HG03159 (cell line): Measurements from ENCODE around the gene KRTAP4-8.
"Not testable (repeated sequence)": the region's sequence is repeated elsewhere in the genome, so short reads cannot be mapped to it uniquely, and the experiment has no call there.

Source experiments
- ATAC-seq: cut with Tn5 transposase; IDR thresholded peaks from one replicate; pipeline ENCODE4 v1.9.1; 2021; ENCODE audit warnings: mild to moderate bottlenecking, moderate library complexity; ENCODE audit not compliant: unreplicated experiment

Gene KRTAP4-8

DNA sequence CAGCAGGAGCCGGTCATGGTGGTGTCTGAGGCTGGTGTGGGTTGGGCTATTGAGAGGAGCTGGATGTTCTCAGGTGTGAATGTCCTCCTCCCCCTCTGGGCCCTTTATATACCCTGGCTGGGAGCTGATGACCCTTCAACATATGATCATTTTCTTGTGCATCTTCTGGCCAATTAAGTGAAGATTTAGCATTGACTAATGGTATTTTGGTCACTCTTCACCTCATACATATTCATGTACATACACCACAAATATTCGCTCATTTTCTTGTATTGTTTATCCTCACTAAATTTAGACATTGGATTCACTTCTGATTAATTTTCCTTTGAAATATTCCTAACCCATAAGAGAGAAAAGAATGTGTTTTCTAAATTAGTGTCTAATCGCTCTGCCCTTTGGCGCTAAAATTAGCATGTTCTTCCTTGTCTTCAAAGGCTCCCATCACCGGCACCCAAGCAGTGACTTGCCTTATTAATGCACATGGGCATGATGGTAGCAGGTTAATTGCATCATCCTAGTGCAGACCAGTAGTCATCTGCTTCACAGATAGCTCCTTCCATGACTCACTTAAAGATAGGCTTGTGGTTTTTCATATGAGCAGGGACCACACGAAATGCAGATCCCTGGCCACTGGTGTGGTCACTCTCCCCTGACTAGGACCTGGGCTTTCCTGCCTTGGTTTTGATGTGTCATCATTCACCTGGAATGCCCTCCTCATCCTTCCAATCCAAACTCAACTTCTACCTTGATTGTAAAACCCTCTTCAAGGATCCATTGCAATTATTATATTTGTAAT lies 31.9 kb downstream of the KRTAP4-8 start, which contains the start of gene KRTAP2-4:
KRTAP2-4 (minus strand) TSS at position 51 of the 796 bp plus-strand sequence; CDS start at position 17, 34 bp downstream.
- ATAC-seq: no peak

- ATAC-seq: not testable (repeated sequence)
Observed at GRCh38 chr17:41065016-41065689, 32.8 kb downstream of the KRTAP4-8 start.

DNA sequence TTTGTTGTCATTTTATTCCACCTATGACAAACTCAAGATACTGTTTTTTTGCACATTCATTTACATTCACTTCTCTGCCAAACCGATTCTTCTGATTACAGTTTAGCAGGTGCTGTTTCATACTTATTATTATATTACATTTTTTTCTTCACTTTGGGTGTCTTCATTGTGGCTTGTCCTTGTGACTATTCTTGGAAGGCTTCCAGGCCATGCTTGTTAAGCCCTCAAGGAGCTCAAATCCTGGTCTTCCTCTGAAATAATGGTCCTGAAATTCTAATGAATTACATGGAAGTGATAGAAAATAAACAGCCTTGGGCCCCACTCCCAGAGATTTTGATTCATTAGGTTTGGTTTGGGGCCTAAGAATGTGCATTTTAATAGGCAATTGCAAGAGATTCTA lies 33.6 kb downstream of the KRTAP4-8 start:
- no peak for ATAC-seq

DNA sequence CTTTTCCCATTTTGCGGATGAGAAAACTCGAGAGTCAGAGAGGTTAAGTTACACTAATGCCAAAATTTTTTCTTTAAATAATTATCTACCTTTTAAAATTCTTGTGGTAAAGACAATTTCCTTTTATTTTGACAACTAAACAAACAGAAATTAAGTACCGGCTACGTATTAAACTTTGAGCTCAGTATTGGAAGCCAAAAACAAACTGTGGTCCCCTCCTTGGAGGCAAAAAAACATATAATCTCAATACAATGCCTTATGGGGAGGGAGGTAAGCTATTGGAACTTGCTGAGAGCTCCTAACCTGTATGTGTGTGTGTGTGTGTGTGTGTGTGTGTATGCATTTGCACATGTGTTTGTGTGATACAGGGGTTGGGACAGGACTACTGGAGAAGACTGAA lies 34.5 kb downstream of the KRTAP4-8 start:
- ATAC-seq: no peak

GRCh38 chr17:41061964-41062363 lies 36.0 kb downstream of the KRTAP4-8 start:
- no peak for ATAC-seq

DNA sequence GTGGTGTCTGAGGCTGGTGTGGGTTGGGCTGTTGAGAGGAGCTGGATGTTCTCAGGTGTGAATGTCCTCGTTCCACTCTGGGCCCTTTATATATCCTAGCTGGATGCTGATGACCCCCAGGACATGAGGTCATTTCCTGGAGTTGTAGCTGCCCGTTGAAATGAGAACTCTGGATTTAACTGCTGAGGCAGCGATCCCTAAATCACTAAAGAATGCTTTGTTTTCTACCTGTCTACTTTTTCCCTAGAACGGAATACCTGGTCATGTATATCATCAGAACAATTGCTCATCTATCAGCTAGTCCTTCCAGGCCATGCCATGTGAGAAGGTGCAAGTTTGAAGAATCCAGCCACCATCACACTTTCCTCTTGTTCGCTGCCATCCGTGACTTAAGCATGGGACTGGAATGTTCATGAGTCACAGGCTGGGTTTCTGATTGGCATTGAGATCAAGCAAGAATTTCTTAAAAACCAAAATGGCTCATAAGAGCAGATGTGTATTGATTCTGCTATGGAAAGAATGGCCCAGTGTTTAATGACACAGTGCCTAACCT lies 37.8 kb downstream of the KRTAP4-8 start, which contains the start of gene KRTAP2-3:
KRTAP2-3 (minus strand) TSS at position 63 of the 553 bp plus-strand sequence. CDS start 64 bp downstream, outside the sequence.
- ATAC-seq: no peak

DNA sequence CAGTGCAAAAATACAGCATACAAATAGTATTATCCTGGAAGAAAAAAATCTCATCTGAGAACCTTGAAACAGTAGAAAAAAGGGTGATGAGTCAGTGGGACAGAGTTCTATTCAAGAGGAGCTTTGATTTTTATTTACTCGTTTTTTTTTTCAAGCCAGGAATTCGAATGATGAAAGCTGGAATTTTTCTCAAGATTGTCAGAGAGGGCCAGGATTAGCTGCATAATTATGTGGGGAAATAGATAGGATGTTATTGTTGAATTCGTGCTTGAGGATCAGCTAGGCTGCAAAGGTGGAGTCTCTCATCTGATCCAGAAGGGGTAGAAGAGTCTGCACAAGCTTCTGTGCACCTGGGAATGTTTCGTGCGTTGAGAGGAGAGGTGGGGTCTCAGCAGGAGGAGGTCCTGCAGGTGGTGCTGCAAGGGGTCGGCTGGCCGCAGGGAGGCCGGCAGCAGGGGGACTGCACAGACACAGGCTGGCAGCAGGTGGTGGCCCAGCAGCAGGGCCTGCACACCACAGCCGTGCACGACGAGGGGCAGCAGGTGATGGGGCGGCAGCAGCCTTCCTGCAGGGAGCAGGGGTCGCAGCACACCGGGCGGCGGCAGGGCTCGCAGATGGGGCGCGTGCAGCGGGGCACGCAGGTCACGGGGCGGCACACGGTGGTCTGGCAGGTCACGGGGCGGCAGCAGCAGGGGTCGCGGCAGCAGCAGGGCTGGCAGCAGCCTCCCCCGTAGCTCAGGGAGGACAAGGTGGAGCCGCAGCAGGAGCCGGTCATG lies 38.5 kb downstream of the KRTAP4-8 start:
- not testable (repeated sequence) for ATAC-seq

DNA sequence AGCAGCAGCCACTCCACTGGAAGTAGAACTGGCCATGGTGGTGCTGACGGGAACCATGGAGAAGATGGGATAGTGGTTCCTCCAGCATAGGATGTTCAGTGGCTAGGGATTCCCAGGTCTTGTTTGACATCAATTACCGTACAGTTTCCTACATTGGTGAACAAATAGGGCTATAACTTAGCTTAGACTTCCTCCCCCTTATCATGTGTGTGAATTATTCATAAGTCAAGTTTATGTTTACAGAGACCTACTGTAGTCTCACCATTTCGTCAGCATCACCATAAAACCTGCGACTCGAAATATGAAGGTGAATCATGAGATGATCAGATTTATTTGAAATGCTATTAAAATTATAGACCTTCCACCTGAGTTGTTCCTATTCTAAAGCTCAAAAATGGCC lies 39.2 kb downstream of the KRTAP4-8 start:
- no peak for ATAC-seq

DNA sequence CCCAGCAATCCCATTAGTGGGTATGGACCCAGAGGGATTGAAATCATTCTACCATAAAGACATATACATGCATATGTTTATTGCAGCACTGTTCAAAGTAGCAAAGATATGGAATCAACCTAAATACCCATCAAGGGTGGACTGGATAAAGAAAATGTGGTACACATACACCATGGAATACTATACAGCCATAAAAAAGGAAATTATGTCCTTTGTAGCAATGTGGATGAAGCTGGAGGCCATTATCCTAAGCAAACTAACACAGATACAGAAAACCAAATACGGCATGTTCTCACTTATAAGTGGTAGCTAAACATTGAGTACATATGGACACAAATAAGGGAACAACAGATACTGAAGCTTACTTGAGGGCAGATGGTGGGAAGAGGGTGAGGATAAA lies 40.4 kb downstream of the KRTAP4-8 start:
- ATAC-seq: no peak

DNA sequence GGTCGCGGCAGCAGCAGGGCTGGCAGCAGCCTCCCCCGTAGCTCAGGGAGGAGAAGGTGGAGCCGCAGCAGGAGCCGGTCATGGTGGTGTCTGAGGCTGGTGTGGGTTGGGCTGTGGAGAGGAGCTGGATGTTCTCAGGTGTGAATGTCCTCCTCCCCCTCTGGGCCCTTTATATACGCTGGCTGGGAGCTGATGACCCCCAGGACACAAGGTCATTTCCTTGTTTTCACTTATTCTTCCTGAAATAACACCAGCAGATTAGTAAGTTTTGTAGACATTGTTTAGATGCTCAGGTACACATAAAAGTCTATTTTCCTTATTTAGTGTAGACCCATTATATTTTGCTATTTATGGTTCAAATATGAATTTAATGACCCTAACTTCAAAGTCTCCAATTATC lies 42.8 kb downstream of the KRTAP4-8 start, which contains the start of gene KRTAP2-2:
KRTAP2-2 (minus strand) TSS at position 101 of the 400 bp plus-strand sequence; CDS start at position 82, 19 bp downstream.
- ATAC-seq: not testable (repeated sequence)

- not testable (repeated sequence) for ATAC-seq
Observed at GRCh38 chr17:41054556-41054955, 43.4 kb downstream of the KRTAP4-8 start.

DNA sequence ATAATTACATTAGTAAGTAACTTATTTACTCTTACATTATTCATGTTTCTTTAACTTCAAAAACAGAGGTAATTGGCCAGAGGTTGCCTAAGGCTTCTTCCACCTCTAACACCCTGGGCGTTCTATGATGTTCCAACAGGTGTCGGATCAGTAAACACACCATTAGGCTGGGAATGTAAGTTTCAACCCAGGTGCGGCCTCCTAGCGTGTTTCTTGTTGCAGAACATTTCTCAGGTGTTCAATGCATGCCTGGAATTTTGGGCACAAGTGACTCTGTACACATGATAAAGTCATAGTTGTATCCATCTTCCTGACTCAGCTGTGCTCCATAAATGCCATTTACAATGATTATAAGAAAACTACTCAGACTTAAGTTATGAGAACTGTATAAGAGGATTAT lies 43.9 kb downstream of the KRTAP4-8 start:
- ATAC-seq: no peak

- no peak for ATAC-seq
Observed at GRCh38 chr17:41052566-41052965, 45.4 kb downstream of the KRTAP4-8 start.

GRCh38 chr17:41049110-41049509 lies 48.8 kb downstream of the KRTAP4-8 start:
- ATAC-seq: no peak

DNA sequence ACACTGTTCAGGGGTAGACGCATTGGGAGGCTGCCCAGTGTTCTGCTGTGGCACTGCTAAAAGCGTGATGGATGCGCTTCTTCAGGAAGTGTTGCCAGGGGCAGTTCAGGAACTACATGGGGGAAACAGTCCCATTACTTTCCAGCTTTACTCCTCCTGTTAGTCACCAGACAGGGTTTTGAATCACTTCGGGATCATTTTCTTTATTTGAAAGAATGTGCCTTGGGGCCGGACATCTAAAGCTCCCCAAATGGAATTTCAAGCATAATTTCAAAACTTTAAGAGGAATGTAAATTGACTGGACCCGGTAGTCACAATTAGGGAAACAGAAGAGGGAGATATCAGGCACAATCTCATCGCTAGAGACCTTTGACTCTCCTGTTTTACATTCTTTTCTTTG lies 49.5 kb downstream of the KRTAP4-8 start:
- ATAC-seq: no peak
